Upper lobe of left lung (tissue), 6 donors: ENCODE results near the gene TFF1. TPM values are rescaled to one million over a fixed set of nuclear protein-coding genes. Genes with fewer than 3 reads are reported as not detected.

Experiments
- ATAC-seq, 2 donors: fragments of 200-7000 bp; cut with Tn5 transposase; one replicate each; pipeline ENCODE4 v1.9.1; 2022; ENCODE audit warnings: mild to moderate bottlenecking in 2 of 2, moderate library complexity in 2 of 2; ENCODE audit not compliant: low FRiP score in 2 of 2
- DNase-seq, 2 donors: peaks; one replicate each; pipeline ENCODE4 v3.0.0-alpha.2; 2019 to 2020
- H3K27ac ChIP-seq, 4 donors: fragments of 200-600 bp; sonication (generic); one replicate each; pipeline ENCODE4 v1.5.1; 2016 to 2019
- H3K27me3 ChIP-seq, 4 donors: fragments of 200-600 bp; sonication (generic); one replicate each; pipeline ENCODE4 v1.5.1; 2017 to 2019
- H3K36me3 ChIP-seq, 4 donors: fragments of 200-600 bp; sonication (generic); one replicate each; pipeline ENCODE4 v1.5.1; 2016 to 2019
- H3K4me1 ChIP-seq, 4 donors: fragments of 200-600 bp; sonication (generic); one replicate each; pipeline ENCODE4 v1.5.1; 2018 to 2019
- H3K4me3 ChIP-seq, 4 donors: fragments of 200-600 bp; sonication (generic); one replicate each; pipeline ENCODE4 v1.5.1; 2017 to 2019; ENCODE audit warnings: mild to moderate bottlenecking in 2 of 4, moderate library complexity in 1 of 4
- H3K9me3 ChIP-seq, 4 donors: fragments of 200-600 bp; sonication (generic); one replicate each; pipeline ENCODE4 v1.5.1; 2018 to 2019
- EP300 ChIP-seq, 4 donors: sonication (generic); formaldehyde crosslinking; IDR thresholded peaks; one replicate each; pipeline ENCODE4 v1.5.1; 2017; ENCODE audit warnings: antibody characterized with exemption in 4 of 4, control low read depth in 2 of 4
- POLR2A ChIP-seq, 4 donors: fragments of 450-650 bp; IDR thresholded peaks; one replicate each; pipeline ENCODE4 v1.5.1; 2016 to 2017; ENCODE audit warnings: antibody characterized with exemption in 4 of 4, mild to moderate bottlenecking in 2 of 4
- POLR2AphosphoS5 ChIP-seq, 2 donors: sonication (generic); formaldehyde crosslinking; IDR thresholded peaks; one replicate each; pipeline ENCODE4 v1.5.1; 2017; ENCODE audit warnings: antibody characterized with exemption in 2 of 2
- WGBS, 2 donors: methylation state at CpG; one replicate each; pipeline ENCODE4 v1.1.5; 2017 to 2018; 5-methylcytosine and 5-hydroxymethylcytosine counted together
- total RNA-seq, 6 donors: library from RNA; depleted of rRNA in 4 of 6; stranded (reverse); fragments of >200 nt in 4 of 6; gene quantifications; one replicate each; pipeline versions ENCODE4 v1.1.0 to v1.2.1, GENCODE V29; 2016 to 2021
- TF ChIP-seq, protein P1 (sequence below), 6 experiments: fragments of 450-650 bp in 4 of 6; fragments of 200-600 bp in 2 of 6; sonication (generic) in 2 of 6; IDR thresholded peaks; one replicate each; pipeline ENCODE4 v1.5.1; 2016 to 2019; ENCODE audit warnings: antibody characterized with exemption in 6 of 6
- donor health status: DM: no; HTN: no; CAD: no; lungs with moderate emphysema.
- donor health status: DM: no; HTN: yes; CAD: no; lungs with severe emphysema.

Gene TFF1
- total RNA-seq, 6 donors from 2014 or later = 0.72 to 0.84 TPM; not detected in 4

DNA sequence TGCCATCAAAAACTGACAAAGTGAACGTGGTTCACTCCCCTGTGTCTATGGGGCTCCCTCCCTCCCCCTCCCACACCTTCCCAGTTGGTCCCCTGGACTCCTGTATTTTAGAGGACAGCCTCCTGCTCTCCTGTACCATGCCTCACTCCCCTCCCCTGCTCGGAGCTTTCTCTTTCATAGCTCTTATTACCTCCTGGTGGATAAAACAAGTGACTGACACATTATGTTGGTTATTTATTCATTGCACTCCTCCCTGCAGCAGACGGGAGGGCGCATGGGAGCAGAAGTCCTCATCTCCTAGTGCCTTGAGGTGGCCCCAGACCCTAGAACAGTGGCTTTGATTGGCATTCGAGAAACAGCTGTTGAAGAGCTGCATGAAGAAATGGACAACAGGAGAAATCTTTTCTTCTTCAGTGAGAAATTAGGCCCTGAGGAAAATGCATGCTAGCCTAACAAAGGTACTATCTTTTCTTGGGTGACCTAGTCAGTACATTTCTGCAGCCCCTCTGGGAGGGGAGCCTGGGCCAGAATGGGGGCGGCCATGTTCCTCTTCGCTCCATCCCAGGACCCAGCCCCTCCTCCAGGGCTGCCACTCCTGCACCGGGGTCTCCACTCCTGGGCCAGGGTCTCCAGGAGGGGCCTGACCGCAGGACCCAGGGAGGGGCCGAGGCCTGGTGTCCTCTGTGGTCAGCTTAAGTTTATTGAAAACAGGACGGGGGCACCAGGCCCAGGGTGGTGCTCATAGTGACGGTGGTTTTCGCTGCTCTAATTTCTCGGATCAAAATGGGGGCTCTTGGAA lies 1.2 kb upstream of the TFF1 start:
- no peak for TF ChIP-seq POLR2A (IDR thresholded peaks at IDR 0.05)
- no peak for TF ChIP-seq EP300 (IDR thresholded peaks at IDR 0.05)
- TF ChIP-seq, protein P1, sequence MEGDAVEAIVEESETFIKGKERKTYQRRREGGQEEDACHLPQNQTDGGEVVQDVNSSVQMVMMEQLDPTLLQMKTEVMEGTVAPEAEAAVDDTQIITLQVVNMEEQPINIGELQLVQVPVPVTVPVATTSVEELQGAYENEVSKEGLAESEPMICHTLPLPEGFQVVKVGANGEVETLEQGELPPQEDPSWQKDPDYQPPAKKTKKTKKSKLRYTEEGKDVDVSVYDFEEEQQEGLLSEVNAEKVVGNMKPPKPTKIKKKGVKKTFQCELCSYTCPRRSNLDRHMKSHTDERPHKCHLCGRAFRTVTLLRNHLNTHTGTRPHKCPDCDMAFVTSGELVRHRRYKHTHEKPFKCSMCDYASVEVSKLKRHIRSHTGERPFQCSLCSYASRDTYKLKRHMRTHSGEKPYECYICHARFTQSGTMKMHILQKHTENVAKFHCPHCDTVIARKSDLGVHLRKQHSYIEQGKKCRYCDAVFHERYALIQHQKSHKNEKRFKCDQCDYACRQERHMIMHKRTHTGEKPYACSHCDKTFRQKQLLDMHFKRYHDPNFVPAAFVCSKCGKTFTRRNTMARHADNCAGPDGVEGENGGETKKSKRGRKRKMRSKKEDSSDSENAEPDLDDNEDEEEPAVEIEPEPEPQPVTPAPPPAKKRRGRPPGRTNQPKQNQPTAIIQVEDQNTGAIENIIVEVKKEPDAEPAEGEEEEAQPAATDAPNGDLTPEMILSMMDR (IDR thresholded peaks at IDR 0.05) = no peak
- no peak for TF ChIP-seq POLR2AphosphoS5 (IDR thresholded peaks at IDR 0.05)
- 87 to 92% methylated on average over 9 to 14 of the region's 14 CpGs for WGBS, 2 donors
- Histone ChIP-seq H3K4me3 (no peak overlapping the region), H3K9me3 (no peaks in the 10 kb centered on the region), H3K27ac (no peak overlapping the region), H3K4me1 (no peaks in the 10 kb centered on the region), H3K27me3 (no peaks in the 10 kb centered on the region), H3K36me3 (no peaks in the 10 kb centered on the region)
- ATAC-seq (no peak), DNase-seq (peak in 1 of 2 donors; percentile 58)

DNA sequence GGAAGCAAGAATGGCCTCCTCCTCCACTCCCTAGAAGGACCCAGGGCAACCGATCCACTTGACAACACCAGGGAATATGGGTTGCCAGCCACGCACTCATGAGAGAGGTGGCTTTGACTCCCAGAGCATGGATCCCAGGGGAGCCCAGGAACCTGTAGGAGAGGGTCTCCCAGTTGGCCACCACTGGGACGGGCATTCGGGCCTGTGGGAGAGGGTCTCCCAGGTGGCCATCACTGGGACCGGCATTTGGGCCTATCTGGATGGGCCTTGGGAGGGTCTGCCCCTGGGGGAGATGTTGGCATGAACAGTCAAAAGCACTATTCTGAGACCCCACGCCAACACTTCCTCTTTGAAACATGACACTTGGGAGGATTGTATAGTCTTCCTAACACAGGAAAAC lies 565 bp downstream of the TFF1 start:
- TF ChIP-seq, protein P1 (IDR thresholded peaks at IDR 0.05) = no peak
- TF ChIP-seq EP300 (IDR thresholded peaks at IDR 0.05) = no peak
- TF ChIP-seq POLR2A (IDR thresholded peaks at IDR 0.05) = no peak
- TF ChIP-seq POLR2AphosphoS5 (IDR thresholded peaks at IDR 0.05) = no peak
- Histone ChIP-seq H3K9me3 (no peaks in the 10 kb centered on the region), H3K27me3 (no peaks in the 10 kb centered on the region), H3K4me1 (no peaks in the 10 kb centered on the region), H3K27ac (no peak overlapping the region), H3K4me3 (no peak overlapping the region), H3K36me3 (no peaks in the 10 kb centered on the region)
- WGBS, 2 donors = 89 to 91% methylated on average over 2 to 6 of the region's 6 CpGs
- ATAC-seq (no peak), DNase-seq (no peak)

DNA sequence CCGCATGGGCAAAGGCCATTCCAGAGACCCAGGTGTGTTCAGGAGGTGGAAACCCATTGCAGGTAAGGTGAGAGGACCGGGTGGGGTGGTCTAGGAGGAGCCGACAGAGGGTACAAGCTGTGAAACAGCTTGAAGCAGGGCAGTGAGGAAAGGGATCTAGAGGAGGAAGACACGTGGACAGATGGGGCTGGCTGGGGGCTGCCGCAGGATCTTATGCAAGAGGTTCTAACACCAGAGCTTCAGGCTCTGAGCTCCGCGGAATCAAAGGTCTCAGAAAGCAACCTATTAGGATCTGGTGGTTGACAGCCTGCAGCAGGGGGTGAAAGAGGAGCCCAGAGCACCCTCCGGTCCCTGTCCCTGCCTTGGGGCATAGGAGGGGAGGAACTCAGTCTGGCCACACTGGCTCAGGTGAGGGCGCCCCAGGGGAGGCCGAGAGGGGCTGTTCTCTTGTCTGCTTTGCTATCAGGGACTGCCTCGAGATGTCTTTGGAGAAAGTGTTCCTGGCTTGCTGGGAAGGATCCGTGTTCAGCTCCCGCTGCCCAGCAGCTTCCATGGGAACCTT lies 1.9 kb downstream of the TFF1 start:
- no peak overlapping the region for H3K4me3 ChIP-seq
- WGBS, 2 donors = 69 to 83% methylated on average over 8 to 13 of the region's 13 CpGs
- H3K9me3 ChIP-seq = peaks cover 0 to 3% (median 0%) of the 10 kb centered on the region in 4 donors
- TF ChIP-seq, protein P1 (IDR thresholded peaks at IDR 0.05) = no peak
- no peak for TF ChIP-seq EP300 (IDR thresholded peaks at IDR 0.05)
- no peaks in the 10 kb centered on the region for H3K27me3 ChIP-seq
- no peaks in the 10 kb centered on the region for H3K36me3 ChIP-seq
- DNase-seq (no peak), ATAC-seq (no peak)
- H3K4me1 ChIP-seq = no peaks in the 10 kb centered on the region
- H3K27ac ChIP-seq = no peak overlapping the region

DNA sequence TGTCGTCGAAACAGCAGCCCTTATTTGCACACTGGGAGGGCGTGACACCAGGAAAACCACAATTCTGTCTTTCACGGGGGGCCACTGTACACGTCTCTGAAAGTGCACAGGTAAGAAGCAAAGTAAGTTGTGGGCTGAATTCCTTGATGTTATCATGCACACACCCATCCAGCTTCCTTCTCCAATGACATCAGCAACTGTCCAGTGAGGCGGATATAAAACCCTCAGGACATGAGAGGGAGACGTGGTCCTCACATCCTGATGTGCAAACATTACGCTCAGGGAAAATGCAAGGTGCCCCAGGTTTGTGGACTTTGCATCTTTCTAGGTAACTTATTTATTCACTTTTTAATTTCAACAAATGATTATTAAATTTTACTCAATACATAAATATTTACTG lies 3.0 kb downstream of the TFF1 start:
- Histone ChIP-seq H3K4me3 (no peak overlapping the region), H3K4me1 (no peaks in the 10 kb centered on the region)

More for the DNA sequence above, 3.0 kb downstream of the TFF1 start:
- TF ChIP-seq EP300 (IDR thresholded peaks at IDR 0.05) (no peak), POLR2A (IDR thresholded peaks at IDR 0.05) (no peak), POLR2AphosphoS5 (IDR thresholded peaks at IDR 0.05) (no peak)
- TF ChIP-seq, protein P1 (IDR thresholded peaks at IDR 0.05) = no peak
- no peaks in the 10 kb centered on the region for H3K36me3 ChIP-seq
- H3K27me3 ChIP-seq = no peaks in the 10 kb centered on the region
- no peak for DNase-seq
- H3K9me3 ChIP-seq = peaks cover 0 to 3% (median 0%) of the 10 kb centered on the region in 4 donors
- H3K27ac ChIP-seq = no peak overlapping the region
- ATAC-seq = no peak
- 61 to 65% methylated on average over 8 of the region's 8 CpGs for WGBS, 2 donors
